Measurements from ENCODE around the gene SMG6. TPM values are rescaled to one million over a fixed set of nuclear protein-coding genes. Genes with fewer than 3 reads are reported as not detected.

The SMG6 gene
- total and polyA plus RNA-seq, 2 of the 4 experiments (the other 2 are of a cell fraction), result 16.3 to 30.3 TPM

DNA sequence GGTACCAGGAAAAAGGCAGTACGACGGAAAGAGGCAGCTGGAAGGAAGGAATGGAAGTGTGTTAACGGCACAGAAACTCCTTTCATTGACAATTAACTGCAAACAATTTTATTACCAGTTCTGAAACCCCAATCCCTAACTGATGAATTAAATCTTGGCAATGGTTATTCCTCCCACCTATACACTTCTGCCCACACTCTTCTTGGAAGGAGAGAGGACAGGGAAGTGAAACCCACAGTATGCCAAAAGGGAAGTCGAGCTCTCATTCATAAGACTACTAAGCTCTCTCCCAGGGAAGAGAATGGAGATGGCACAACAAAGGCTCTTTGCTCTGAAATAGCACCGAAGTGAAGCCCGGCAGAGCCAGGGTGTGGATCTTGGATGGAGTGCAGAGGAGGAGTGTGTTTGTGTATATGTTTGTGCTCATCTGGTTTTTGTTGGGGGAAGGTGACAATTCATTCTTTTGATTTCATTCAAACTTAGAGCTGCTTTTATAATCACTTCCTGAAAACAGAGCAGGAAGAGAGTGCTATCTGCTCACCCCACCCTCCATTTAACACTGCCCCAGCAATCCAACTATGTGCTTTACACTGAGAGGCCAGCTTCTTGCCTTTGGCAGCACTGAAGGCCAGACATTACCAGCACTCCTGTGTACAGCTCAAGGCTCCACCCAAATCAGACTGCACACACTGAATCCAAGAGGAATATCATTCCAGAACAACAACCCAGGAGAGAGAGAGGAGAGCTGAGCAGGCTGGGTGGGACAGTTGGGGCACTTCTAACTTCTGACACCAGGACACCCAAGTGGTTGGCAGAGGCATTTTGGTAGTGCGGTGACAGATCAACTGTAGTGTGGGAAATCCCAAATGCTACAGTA lies 180.0 kb downstream of the SMG6 start:
- H3K9ac ChIP-seq (ENCODE audit: low read depth, low read length), result peak overlapping the region; percentile 41
- peak overlapping the region; percentile 74 for H2BK15ac ChIP-seq (ENCODE audit: low read depth, low read length)
- peak overlapping the region; percentile 78 for H3K23ac ChIP-seq (ENCODE audit: low read depth, low read length)
- peak overlapping the region; percentile 66 for H4K5ac ChIP-seq (ENCODE audit: low read depth, low read length)
- H3K27me3 ChIP-seq (ENCODE audit: control insufficient read depth, insufficient read depth, low read length), result no peaks in the 10 kb centered on the region
- H3K4ac ChIP-seq (ENCODE audit: low read depth, low read length), result peak overlapping the region; percentile 94
- in situ Hi-C loops (cut with MboI; ENCODE audit: low sequenced_read_pairs), result no loop called here
- H3K4me2 ChIP-seq (ENCODE audit: low read depth, low read length), result peak overlapping the region; percentile 72
- ATAC-seq (ENCODE audit: low read depth) (peak; percentile 18), DNase-seq (peak; percentile 34)
- peak overlapping the region; percentile 9 for H2AFZ ChIP-seq (replicated peaks; ENCODE audit: low read length, poor library complexity)
- H3K4me3 ChIP-seq (ENCODE audit: insufficient read depth, low read depth, low read length), result no peak overlapping the region
- H3K36me3 ChIP-seq (ENCODE audit: control insufficient read depth, insufficient read depth, low read length), result peaks cover 7% of the 10 kb centered on the region; the same call in 1 of the 2 replicates
- peak overlapping the region; percentile 93 for H2BK20ac ChIP-seq (ENCODE audit: low read depth, low read length)
- dilution Hi-C loops (cut with HindIII; ENCODE audit: low sequenced_read_pairs, unreplicated experiment), result no loop called here
- TF ChIP-seq SMC3 (IDR thresholded peaks at IDR 0.05; ENCODE audit: low read depth, low read length), result no peak
- TF ChIP-seq POLR2A (IDR thresholded peaks at IDR 0.05; ENCODE audit: low read depth, low read length), result 0 out of 2 replicates have a peak, but pooled peaks have one; percentile 1
- intact Hi-C loops (cut with micrococcal nuclease), result no loop called here
- POLR2A ChIA-PET (ENCODE audit: unreplicated experiment), result interaction anchor here (0.6 kb wide), 1 partner anchor 1869 kb away, joined by 4 read pairs; no protein-coding TSS in a partner anchor
- H4K91ac ChIP-seq (ENCODE audit: insufficient read depth, low read depth, low read length), result peak overlapping the region; percentile 92
- peak overlapping the region; percentile 63 to 76 for H4K8ac ChIP-seq (ENCODE audit: low read depth in 2 of 2, low read length in 2 of 2)
- H2AK9ac ChIP-seq (replicated peaks; ENCODE audit: low read depth, low read length, poor library complexity), result peak overlapping the region; percentile 1
- no peaks in the 10 kb centered on the region for H3K9me3 ChIP-seq (ENCODE audit: control insufficient read depth, insufficient read depth, low read length)
- no TSS peak for BruUV-seq (replicated peaks)
- peaks cover 23% of the 10 kb centered on the region for H3K4me1 ChIP-seq (ENCODE audit: control insufficient read depth, insufficient read depth, low read length)
- peaks cover 3 to 53% of the 10 kb centered on the region in 2 experiments; a peak in 3 of 4 replicates for H3K79me1 ChIP-seq (ENCODE audit: low read depth in 1 of 2, low read length in 2 of 2)
- CTCF ChIA-PET, result interaction anchor here (0.6 to 3.0 kb wide), 5 partner anchors 14 to 283 kb away, joined by 3 to 14 read pairs (median 4); no protein-coding TSS in a partner anchor
- peak overlapping the region; percentile 49 for H3K56ac ChIP-seq (ENCODE audit: extremely low read depth, insufficient read depth, low read length)
- peak overlapping the region; percentile 88 for H3K27ac ChIP-seq (ENCODE audit: insufficient read depth, low read length)
- WGBS, 2 experiments (ENCODE audit: extremely low coverage in 2 of 2, insufficient read length in 1 of 2), result 60% methylated on average over 1 of the region's 7 CpGs; no CpG with 5 or more reads in 1 of the 2 experiments
- H2BK5ac ChIP-seq (ENCODE audit: low read depth, low read length, poor library complexity, severe bottlenecking), result peak overlapping the region; percentile 91
- H2AK5ac ChIP-seq (ENCODE audit: low read depth, low read length), result peak overlapping the region; percentile 91
- peak overlapping the region; percentile 95 for H3K14ac ChIP-seq (replicated peaks; ENCODE audit: low read depth, low read length)
- H3K9me1 ChIP-seq (ENCODE audit: insufficient read depth, low read length), result peaks cover 19% of the 10 kb centered on the region
- H4K20me1 ChIP-seq (ENCODE audit: insufficient read depth, low read length), result no peaks in the 10 kb centered on the region
- H3K18ac ChIP-seq (ENCODE audit: low read depth, low read length), result peak overlapping the region; percentile 69
- H2BK120ac ChIP-seq (ENCODE audit: low read depth, low read length), result peak overlapping the region; percentile 87
